CD4-positive, alpha-beta T cell treated with Interleukin-17A for 1 hour (primary cell): ENCODE results near the gene CDH24.

Experiments used
- DNase-seq: peaks from one replicate; pipeline ENCODE4 v3.0.0-alpha.2; 2020

CDH24 gene, protein sequence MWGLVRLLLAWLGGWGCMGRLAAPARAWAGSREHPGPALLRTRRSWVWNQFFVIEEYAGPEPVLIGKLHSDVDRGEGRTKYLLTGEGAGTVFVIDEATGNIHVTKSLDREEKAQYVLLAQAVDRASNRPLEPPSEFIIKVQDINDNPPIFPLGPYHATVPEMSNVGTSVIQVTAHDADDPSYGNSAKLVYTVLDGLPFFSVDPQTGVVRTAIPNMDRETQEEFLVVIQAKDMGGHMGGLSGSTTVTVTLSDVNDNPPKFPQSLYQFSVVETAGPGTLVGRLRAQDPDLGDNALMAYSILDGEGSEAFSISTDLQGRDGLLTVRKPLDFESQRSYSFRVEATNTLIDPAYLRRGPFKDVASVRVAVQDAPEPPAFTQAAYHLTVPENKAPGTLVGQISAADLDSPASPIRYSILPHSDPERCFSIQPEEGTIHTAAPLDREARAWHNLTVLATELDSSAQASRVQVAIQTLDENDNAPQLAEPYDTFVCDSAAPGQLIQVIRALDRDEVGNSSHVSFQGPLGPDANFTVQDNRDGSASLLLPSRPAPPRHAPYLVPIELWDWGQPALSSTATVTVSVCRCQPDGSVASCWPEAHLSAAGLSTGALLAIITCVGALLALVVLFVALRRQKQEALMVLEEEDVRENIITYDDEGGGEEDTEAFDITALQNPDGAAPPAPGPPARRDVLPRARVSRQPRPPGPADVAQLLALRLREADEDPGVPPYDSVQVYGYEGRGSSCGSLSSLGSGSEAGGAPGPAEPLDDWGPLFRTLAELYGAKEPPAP

DNA sequence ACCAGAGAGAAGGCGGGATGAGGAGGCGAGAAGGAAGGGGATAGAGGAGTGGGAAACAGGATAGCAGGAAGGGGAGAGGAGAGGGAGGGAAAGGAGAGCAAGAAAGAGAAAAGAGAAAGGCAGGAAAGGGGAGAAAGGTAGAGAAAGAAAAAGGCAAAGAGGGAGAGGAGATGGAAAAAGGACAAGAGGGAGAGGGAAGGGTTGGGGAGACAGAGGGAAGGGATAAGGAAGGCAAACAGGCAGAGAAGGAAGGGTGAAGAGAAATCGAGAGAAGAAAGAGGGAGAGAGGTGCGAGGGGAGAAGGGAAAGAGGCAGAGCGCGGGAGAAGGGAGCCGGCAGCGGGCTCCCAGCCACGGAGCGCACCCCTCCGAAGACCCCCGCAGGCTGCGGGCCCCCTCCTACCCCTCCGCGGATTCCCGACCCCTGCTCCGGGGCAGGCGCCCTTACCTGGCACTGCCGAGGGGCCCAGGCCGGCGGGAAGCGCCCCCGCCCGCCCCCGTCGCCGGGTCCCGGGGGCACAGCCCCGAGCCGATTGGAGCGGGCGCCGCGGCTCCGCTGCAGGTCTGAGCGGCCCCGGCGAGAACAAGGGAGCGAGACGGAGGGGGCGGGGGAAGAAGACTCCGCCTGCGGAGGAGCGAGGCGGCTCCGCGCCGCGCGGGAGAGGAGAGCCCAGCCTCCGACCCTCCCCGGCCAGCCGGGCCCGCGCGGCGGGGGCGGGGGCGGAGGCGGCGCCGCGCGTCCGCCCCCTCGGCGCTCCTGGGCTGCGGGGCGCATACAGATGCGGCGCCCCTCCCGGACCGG lies at the start of gene CDH24:
Gene CDH24, minus strand, starts transcription at position 565 of the 801 bp plus-strand sequence. CDS start 1,787 bp downstream, outside the sequence.
- DNase-seq = peak; percentile 75

DNA sequence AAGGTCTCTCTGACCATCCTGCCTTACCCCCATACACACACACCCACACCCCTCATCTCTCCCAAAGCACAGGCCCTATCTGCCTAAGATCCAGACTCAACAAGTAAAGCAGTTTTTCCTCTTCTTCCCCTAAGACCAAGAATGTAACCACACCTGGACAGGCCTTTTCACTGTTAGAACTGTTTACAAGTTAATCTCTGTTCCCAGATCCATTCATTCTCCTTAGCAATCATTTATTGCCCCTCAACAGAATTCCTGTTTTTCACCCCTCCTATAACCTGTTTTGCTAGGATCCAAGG lies 49.4 kb upstream of the CDH24 start:
- DNase-seq = no peak

DNA sequence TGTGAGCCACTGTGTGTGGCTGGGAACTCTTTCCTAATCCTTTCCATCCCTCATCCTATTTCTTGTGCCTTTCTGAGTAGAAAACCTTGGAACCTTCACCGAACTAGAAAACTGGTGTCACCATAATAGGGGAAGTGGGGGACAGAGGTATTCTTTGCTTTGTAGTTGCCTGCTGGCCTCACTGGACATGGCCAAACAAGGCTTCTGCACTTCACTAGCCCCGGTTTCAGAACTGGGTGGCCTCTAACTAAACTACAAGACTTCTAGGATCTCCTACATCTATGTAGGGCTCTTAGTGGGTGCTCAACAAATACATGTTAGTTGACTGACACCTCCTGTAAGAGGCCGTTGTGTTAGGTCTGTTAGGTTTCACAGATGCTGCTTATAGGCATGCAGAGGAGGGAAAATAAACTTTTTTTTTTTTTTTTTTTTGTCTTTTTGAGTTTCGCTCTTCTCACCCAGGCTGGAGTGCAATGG lies 48.1 kb upstream of the CDH24 start:
- no peak for DNase-seq

DNA sequence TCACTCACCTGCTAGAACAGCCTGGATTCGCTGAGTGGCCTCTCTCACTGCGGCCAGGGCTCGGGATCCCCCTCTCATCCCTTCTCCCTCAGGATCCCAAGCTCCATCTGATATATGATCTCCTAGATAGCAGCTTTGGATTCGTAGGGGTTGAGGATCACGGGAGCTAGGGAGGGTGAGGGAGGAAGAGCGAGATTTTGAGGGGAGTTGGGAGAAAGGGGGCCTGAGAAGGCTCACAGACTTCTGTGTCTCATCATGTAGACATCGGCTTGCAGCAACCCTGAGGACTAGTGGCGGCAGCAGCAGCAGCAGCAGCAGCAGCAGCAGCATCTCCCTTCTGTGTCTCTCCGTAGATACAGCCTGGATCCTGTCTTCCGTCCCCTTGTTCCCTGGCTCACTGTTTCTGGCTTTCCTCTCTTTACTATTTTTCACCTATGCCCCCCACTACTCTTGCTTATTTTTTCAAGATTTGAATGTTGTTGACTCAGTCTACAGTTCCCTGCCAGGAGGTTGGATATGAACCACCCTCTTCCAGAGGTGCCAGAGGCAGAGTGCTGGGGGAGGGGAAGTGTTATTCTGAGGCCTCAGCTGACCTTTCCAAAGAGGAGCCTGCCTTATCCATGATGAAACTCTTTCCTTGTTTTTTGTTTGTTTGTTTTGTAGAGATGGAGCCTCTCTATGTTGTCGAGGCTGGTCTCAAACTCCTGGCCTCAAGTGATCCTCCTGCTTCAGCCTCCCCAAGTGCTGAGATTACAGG lies 47.4 kb upstream of the CDH24 start, which contains the start of gene CIROP:
Gene CIROP, minus strand, starts transcription at position 399 of the 757 bp plus-strand sequence. Its CDS starts 69 bp downstream, at position 330.
- no peak for DNase-seq

DNA sequence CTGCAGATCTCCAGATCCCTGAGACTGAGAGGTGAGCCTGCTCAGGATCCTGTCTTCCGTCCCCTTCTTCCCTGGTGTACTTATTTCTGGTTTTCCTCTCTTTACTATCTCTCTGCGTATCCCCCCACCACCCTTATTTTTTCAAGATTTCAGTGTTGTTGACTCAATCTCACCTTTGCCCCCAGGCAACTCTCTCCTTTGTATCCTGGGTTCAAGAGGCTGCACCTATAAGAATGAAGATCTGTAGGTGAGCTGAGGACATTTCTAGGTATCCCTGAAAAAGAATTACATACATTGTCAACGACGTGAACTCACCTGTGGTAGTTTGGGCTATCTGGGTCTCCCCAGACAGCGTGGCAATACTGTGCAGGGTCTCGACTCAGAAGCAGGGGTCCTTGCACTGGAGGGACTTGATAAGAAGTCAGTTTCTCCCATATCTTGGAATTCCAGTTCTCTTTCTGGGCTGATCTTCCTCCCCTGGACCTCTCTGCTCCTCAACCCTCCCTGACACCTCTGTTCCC lies 46.8 kb upstream of the CDH24 start:
- DNase-seq = no peak

DNA sequence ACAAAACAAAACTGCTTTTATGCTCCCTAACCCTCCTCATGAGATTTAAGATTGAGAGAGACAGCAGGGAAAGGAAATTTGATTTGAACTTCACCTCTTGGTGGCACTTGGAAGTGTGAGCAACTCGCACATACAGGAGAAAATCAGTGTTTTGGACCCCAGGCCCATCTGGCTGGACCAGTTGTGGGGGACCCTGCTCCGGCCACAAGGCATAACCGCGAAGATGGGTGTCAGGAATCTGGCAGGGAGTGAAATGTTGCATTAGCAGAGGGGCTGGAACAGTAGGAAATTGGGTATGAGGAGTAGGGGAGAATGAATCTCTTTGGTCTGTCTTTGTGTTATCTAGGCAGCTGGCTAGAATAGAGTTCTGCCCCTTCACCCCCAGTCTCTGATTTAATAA lies 46.3 kb upstream of the CDH24 start:
- no peak for DNase-seq

DNA sequence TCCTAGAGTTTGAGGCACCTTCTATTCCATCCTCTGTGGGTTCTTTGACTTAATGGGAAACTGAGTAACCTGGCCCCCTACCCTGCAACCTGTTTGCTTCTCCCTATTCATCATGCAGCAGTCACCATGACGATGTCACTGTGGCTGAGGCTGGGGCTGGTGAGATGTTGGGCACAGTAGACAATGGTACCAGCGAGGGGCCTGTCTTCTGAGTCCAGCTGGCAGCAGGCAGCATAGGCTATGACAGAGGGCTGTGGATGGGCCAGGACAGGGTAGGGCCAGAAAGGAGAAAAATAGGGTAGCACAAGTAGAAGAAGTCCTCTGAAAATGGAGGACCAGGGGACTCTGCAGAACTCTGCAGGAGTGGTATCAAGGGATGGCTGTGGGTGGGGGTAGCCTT lies 45.5 kb upstream of the CDH24 start:
- no peak for DNase-seq

DNA sequence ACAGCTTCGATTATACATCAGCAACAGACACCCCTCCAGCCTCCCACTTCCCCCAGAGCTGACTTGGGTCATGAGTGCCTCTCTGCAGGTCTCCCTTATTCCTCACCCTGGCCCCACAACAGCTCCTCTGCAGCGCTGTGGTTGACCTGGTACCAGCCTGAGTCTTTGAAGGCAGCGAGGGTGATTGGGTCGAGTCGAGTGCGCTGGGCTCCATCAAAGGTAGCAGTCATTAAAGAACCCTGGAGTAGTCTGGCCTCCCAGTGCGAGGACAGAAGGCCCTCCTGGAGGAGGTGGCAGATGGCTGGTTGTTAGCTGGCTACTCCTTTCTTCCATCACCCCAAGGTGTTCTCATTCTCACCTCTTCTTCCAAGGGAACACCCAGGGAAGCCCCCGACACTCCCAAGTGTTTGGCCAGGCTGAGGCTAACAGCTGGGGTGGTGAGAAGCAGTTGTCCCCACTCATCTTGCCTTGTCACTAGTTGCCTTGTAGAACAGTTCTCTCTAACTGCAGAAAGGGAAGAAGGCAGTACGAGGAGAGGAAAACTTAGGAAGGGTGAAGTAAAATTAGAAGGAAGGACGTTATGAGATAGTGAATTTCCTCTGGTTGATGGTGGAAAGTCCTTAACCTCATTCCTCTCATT lies 44.8 kb upstream of the CDH24 start:
- DNase-seq = no peak

DNA sequence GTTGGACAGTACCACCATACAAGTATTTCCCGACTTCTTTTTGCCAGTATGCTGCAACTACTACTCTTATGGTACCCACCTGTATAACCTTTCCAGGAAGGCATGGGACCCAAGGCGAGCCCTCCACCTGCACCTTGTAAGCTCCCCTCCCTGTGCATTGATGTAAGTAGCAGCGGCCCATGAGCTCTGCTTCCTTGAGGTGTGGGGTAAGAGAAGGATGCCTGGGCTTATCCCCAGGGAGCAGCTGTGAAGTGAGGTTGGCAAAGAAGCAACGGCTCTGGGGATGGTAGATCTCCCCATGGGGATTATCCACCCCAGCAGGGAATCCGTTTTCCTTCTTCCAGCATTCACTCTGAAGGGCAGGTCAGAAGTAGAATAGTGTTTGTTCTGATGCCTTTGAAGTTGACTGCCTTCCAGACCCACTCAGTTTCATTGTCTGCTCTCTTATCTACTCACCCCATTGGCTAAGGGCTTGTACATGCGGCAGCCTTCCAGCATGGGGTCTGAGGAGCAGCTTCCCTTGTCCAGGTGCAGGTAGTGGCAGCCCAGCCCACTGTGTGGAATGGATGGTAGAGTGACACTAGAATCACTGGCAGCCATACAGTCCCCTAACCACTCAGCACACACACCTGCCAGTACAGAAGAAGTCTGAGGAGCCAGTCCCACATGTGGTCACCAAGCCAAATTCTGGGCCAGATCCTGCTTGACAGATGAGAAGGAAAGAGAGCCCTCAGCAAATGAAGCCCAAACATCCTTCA lies 44.1 kb upstream of the CDH24 start:
- no peak for DNase-seq

DNA sequence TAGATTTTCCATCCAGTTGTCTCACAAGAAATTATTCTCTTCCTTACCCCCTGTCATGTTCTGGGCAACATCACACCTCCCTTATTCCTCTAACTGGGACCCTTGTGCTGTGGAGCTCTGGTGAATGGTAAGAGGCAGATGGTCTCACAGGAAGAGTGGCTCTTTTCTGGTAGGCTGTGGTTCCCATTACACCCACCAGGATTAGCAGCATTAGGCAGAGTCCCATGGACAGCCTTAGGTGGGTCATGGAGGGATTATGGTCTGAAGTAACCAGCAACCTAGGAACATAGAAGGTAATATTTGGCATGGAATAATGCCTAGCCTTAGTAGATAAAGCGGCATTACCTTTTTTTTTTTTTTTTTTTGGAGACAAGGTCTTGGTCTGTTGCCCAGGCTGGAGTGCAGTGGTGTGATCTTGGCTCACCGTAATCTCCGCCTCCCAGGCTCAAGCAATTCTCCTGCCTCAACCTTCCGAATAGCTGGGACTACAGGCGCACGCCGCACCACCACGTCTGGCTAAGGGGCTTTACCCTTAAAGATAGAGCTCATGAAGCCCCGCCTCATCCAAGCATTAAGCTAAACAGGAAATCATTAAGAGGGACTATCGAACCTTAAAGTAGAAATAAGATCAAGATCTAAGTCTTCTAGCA lies 42.0 kb upstream of the CDH24 start:
- DNase-seq = no peak

DNA sequence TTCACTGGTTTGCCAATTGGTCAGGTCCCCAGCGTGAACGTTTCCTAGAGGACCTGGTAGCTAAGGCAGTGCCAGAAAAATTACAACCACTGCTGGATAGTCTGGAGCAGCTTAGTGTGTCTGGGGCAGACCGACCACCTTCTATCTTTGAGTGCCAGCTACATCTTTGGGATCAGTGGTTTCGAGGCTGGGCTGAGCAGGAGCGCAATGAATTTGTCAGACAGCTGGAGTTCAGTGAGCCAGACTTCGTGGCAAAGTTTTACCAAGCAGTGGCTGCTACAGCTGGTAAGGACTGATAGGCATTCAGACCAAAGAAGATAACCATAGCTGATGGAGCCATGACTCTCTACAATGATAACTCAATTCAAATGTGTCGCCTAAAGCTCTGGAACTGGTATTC lies 40.5 kb upstream of the CDH24 start:
- no peak for DNase-seq

DNA sequence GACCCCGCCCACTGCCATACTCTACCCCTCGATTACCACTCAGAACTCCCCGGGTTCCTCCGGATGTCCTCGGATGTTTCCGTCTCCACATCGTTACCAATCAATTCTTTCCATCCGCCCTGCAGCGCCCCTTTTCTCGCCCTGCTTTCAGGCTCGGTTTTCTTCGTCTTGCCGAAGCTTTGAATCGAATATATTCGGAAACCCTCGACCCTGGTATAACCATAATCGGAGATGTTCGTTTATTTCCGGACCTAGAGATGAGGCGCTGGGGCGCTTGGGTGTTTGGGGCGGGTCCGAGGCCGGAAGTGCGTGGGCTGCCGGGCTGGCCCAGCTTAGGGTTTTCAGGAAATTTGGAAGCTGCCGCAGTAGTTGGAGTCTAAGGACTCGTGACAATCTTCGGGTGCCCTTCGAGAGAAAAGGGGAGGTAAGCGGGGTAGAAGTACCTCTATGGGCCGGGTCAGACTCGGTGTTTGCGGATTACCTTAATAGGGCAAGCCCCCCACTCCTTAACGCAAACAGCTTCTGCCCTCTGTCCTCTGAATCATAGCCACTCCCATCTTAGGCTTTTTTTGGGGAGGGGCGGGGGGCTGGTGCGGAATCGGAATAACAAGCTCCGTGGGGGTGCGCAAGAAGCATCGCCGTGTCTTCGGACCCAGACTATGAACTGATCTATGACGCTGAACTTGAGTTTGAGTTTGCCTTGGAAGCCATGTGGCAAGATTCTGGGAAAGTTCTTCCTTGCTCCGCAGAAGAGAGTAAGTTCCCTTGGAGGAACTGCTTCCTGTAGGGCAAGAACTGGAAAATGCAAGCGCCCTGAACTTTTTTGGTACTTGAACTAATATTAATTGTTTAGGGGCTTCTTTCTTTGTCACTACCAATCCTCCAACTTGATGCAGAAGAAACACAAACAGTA lies 38.1 kb upstream of the CDH24 start, which contains the start of gene C14orf119:
Gene C14orf119, plus strand, starts transcription at position 310 of the 913 bp plus-strand sequence. CDS start 2,154 bp downstream, outside the sequence.
- DNase-seq = peak; percentile 100

DNA sequence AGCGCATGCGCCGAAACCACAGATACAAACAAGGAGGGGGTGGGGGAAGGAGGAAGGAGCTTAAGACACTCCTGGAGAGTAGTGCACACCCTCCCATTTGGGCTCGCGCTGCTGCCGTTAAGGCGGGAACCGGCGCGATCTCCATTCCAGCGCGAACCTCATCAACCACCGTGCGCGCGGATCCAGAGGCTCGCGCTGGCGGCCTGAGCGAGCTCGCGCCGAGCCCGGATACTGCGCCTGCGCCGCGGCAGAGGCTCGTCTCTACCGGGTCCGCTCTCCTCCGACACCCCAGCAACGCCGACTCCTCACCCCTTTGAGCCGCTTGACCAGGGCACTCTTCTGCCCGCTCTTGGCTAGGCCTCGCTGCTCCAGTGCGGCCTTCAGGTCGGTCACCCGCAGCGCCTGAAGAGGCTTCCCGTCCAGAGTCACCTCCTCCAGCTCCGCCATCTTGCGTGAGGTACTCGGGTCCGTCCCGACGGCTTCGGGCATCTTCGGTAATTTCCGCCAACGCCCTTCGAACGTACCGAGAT lies 37.4 kb upstream of the CDH24 start, which contains the start of gene ACIN1:
Gene ACIN1, minus strand, starts transcription at position 471 of the 530 bp plus-strand sequence. Its CDS starts 24 bp downstream, at position 447.
- DNase-seq = peak; percentile 86

DNA sequence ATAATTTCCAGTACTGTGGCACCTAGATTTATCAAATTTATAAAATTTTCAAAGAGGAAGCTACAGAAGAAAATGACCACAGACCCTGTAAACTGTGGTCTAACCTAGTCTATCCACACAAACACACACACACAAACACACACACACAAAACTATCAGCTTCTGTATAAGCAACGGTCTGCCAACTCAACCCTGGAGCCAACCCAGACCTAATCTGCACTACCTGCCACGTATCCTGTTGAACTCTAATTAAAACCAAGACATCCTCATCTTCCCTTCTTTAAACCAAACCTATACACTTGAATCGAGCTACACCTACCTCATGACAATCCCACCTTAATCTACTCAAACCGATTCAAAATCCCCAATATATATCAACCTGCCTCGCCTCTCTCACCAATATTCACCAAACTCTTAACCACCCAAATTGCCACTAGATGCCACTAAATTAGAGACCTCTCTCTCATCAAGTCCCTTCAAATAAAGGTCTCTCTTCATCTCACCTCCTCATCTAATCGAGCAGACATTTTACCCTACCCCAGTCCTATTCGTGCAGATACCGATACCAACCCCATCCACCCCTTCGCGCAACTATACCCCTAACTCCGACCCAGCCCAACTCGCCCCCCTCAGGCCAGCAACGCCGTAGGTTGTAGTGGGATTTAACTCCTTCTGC lies 36.8 kb upstream of the CDH24 start:
- peak; percentile 16 for DNase-seq

DNA sequence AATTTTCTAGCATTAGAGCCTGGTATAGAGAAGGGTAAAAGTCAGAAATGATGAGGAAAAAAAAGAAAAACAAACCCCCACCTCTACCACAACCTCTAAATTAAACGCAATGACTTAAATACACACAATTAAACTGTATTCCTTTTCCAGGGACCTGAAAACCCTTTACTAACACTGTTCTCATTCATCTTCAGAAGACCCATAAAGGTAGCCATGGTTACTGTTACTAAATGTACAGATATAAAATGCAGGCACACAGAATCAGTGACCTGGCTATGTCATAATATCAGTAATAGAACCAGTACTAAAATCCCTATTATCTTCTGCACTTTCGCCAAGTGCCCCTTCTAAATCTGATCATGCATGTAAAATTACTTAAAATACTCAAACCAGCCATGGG lies 36.2 kb upstream of the CDH24 start:
- no peak for DNase-seq

DNA sequence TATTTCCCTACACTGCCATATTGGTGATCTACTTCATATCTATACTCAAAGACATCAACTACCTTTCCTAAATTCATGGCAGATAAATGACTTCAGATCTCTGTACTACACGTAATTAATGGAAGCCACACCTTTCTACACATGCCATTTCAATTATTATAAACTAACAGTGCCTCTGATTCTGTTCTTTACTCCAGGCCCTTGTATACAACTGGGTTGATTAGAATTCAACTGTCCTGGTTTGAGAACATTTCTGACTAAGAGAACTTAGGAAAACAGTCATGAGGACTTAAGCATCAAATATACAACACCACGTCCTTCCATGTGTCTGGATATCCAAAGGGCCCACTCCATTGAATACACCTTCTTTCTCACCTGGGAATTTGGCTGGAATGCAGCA lies 35.8 kb upstream of the CDH24 start:
- no peak for DNase-seq

DNA sequence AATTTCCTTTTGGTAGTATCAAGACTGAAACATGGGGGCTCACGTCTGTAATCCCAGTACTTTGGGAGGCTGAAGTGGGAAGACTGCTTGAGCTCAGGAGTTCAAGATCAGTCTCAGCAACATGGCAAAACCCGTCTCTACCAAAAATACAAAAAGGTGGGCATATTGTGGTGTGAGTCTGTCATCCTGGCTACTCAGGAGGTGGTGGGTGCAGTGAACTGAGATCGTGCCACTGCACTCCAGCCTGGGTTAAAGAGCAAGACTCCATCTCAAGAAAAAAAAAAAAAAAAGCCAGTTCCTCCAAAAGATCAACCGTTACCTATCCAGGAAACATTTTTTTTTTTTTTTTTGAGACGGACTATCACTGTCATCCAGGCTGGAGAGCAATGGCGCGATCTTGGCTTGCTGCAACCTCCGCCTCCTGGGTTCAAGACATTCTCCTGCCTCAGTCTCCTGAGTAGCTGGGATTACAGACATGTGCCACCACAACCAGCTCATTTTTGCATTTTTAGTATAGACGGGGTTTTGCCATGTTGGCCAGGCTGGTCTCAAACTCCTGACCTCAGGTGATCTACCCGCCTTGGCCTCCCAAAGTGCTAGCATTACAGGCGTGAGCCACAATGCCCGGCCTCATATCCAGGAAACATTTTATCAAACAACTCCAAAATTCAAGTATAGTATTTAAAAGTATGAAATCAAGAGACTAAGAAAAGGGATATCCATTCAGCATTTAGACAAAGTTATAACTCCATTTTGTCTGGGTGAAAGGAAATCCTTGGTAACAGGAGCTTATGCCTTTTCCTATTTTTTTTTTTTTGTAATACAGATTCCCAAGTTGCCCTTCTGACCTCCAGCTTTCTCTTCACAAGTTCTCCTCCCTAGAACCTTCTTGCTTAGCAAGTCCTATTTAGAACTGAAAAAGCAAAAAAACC lies 34.2 kb upstream of the CDH24 start:
- DNase-seq = no peak
